GM08714 (cell line): Measurements from ENCODE around the gene PPDPF.
"Not testable (repeated sequence)": the region's sequence is repeated elsewhere in the genome, so short reads cannot be mapped to it uniquely, and the experiment has no call there.

ENCODE experiments used
- H3K4me3 ChIP-seq: fragments of 200-500 bp; sonication (Bioruptor generic); 2 replicates; pipeline ENCODE4 v1.5.1; 2014; ENCODE audit warnings: mild to moderate bottlenecking, low read length, inconsistent platforms
- ZNF274 ChIP-seq: IDR thresholded peaks from 2 replicates; pipeline ENCODE4 v1.6.1; 2012; ENCODE audit warnings: mild to moderate bottlenecking, low read depth, low read length

Gene PPDPF

DNA sequence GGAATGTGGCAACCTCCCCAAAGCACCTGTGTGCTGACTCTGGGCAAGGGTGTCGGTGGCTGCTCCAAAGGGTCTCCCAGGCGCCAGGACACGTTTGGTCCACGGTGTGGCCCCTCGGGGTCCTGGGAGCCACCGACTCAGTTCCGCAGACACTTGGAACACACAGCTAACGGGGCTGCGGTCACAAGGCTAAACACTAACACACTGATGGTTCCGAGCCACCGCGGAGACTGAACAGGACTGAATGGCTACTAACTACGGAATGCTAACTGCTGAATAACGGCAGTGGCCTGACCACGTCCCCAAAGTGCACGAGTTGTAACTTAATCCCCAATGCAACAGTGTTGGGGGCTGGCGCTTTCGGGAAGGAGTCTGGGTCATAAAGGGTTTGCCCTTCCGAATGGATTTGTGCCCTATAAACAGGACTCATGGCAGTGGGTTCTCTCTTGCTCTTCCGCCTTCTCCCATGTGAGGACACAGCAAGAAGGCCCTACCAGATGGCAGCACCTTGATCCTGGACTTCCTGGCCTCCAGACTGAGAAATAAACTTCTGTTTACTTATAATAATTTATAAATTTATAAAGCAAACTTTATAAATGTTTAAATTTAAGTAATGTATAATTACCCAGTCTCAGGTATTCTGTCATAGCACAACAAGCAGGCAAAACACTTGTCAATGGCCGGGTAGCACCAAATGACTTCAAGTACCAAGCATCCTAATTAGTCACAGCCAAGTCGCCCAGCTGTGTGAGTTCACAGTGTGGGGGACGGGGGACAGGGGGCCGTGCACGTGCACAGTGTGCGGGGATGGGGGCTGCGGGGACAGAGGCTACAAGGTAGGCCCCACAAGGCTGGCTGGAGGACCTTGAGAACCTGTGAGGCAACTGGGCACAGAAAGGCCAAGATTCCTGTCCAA is 19.4 kb upstream of the PPDPF start:
- TF ChIP-seq ZNF274: no peak

DNA sequence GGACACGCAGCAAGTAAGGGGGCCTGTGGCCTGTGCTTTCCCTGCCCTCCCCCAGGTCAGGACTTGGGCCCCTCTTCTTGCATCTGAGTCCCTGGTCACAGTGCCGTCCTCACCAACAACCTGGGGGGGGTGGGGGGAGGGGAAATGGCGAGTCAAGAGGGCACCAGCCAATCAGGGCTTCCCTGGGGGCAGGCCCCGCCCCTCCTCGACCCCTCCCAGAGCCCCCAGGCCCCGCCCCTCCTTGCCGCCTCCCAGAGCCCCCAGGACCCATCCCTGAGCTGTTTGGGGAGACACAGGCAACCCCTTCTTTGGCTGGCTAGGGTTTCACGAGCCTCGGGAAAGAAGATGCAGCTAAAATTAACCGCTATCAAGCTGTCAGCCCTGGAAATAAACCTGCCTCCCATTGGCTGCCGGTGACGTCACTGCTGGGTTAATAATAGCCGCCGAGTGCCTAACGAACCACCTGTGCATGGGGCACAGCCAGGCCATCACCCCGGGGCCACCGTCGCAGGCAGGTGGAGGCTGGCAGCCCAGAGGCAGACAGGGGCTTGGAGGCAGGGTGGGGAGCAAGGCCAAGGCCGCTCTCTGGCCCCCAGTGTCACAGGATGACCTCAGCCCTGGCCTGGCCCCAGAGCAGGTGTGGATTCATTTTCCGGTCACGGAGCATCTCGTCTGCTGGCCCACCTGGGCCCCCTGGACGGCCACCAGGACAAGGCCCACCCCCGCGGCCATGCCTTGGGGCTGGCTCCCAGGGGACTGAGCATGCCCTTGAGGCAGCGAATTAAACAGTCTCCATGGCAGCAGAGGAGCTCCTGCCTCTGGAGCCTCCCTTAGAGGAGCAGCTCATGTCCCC is 18.5 kb upstream of the PPDPF start:
- no peak for TF ChIP-seq ZNF274
- no peak overlapping the region for H3K4me3 ChIP-seq

More for the DNA sequence above, 19.4 kb upstream of the PPDPF start:
- no peak overlapping the region for H3K4me3 ChIP-seq

DNA sequence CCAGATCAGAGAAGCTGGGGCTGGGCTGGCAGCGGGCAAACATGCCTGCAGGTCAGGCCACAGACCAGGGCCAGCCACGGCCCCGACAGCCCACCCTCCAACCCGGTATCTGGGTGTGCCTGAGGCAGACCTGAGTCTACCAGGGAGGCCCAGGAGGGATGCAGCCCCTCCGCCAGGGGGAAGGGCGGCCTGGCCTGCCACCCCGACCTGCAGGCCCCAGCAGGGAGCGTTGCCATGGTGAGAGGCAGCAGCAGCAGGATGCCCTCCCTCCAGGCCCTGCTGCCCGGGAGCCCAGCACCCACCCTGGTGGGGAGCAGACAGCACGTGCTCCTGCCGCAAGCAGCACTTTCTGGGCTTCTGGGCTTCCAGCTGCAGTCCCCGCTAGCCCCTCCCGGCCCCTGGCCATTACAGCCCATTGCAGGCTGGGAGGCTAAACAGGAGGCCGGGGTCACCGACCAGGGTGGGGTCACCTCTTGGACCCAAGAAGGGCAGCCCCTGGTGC is 17.8 kb upstream of the PPDPF start:
- H3K4me3 ChIP-seq: no peak overlapping the region
- TF ChIP-seq ZNF274: no peak

DNA sequence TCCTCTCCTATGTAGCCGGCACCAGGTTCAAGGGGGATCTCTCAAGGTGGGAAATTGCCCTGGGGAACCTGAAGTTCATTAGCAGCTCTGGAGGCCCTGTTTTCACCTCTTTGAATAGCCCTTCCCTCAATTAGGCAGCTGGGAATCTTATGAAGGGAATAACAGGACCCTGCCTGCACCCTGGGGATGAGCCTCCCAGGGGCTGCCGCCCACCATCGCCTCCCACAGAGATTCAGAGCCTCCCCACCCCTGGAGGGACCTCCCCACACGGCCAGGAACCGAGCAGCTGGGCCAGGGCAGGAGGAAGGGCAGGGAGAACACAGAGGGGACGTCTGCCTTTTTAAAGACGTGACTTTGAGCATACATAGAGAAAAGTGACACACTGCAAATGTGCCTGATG is 17.0 kb upstream of the PPDPF start:
- TF ChIP-seq ZNF274: no peak
- no peak overlapping the region for H3K4me3 ChIP-seq

DNA sequence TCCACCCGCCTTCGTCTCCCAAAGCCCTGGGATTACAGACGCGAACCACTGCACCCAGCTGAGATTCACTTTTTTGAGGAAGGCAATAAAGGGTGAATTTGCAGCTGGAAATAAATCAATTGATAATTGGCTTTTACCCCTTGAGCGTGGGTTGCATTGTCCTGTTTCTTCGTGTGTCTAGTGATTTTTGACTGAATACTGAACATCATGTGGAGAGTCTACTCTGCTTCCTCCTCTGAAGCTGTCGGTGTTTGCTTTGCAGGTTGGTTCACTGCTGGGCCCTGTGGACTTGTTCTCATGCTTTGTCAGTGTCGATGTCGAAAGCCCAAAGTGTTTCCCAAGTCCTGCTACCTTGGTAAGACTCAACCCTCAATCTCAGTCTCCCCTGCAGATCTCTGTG is 15.9 kb upstream of the PPDPF start:
- no peak for TF ChIP-seq ZNF274
- H3K4me3 ChIP-seq: no peak overlapping the region

DNA sequence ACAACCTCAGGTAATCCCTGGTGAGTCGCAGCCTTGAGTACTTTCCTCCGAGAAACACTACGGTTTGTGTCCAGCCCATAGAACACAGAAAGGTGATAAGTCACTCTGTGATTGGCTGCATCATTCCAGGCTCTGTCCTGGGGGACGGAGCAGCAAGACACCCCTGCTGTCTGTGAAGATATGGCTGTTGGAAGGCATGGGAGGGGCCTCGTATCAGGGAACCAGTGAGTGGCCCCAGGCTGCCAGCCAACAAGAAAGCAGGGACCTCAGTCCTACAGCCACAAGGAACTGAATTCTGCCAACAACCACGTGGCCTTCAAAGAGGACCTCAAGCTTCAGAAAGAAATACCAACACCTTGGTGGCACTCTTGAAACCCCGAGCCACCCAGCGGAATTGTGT is 15.3 kb upstream of the PPDPF start:
- H3K4me3 ChIP-seq: no peak overlapping the region
- no peak for TF ChIP-seq ZNF274

DNA sequence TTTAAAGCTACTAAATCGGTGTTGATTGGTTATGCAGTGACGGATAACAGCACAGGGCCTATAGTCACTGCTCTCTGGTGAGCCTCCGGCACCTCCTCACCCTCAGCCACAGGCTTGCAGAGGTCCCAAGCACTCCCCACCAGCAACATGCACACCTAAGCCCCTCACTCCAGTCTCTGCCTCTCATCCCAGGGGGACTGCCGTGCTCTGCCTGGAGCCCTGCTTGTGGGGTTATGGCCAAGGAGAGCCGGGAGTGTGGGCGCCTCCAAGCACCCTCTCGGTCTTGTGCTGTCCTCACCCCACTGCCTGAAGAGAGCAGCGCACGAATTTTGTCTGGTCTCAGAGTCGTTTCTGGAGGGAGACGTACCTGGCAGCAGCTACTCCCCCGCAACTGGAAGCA is 14.8 kb upstream of the PPDPF start:
- TF ChIP-seq ZNF274: no peak

DNA sequence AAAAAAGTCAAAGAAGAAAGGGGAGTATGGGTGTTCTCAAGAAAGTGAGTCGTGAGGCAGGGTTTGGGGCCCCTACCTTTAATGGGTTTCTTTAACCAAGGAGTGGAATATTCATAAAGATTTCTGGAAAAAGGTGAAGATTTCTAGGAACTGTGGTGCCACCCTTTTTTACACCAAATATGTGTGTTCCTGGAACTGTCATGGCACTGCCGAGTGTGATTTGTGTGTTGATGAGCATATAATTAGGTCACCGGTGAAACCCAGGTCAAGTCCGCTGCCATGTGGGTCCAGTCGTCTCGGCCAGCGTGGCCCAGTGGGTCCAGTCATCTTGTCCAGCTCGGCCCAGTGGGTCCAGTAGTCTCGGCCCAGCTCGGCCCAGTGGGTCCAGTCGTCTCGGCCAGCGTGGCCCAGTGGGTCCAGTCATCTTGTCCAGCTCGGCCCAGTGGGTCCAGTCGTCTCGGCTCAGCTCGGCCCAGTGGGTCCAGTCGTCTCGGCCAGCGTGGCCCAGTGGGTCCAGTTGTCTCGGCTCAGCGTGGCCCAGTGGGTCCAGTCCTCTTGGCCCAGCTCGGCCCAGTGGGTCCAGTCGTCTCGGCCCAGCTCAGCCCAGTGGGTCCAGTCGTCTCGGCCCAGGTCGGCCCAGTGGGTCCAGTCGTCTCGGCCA is 13.4 kb upstream of the PPDPF start:
- H3K4me3 ChIP-seq: no peak overlapping the region
- TF ChIP-seq ZNF274: no peak

More for the DNA sequence above, 14.8 kb upstream of the PPDPF start:
- no peak overlapping the region for H3K4me3 ChIP-seq

DNA sequence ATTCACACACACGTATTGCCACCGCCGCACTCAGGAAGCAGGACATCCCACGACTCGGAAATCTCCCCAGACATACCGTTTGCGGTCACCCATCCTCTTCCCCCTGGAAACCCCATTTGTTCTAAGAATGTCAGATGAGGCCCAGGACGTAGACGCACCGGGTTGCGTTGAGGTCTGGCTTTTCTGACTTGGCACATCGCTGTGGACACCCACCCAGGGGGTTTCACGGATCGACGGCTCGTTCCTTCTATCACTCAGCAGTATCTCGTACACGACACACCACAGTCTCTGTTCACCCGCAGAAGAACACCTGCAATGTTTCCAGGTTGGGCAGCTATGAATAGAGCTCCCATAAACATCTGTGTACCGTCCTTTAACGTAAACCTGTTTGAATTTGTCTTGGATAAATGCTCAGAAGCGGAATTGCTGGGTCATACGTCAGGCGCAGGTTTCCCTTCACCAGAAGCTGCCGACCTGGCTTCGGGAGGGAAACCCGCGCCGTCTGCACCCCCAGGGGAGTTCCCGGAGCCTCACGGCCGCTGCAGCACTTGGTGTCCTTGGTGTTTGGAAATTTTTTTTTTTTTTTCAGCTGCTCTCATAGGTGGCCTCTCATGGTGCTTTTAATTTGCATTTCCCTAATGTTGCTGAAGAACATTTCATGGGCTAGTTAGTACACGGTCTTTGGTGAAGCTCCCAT is 12.3 kb upstream of the PPDPF start:
- no peak overlapping the region for H3K4me3 ChIP-seq
- no peak for TF ChIP-seq ZNF274

DNA sequence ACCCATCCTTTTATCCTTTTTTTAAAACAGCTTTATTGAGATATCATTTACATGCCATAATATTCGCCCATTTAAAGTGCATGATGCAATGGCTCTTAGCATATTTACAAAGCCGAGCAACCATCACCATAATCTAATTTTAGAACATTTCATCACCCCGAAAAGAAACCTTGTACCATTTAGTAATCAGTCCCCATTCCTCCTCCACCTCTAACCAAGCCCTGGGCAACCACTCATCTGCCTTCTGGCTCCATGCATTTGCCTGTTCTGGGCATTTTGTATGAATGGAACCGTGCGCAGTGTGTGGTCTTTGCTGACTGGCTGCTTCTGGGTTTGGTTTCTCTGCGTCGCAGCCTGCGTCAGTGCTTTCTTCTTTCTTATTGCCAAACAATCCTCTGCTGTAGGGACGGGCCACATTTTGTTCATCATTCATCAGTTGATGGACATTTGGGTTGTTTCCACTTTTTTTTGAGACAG is 11.4 kb upstream of the PPDPF start:
- H3K4me3 ChIP-seq: no peak overlapping the region
- no peak for TF ChIP-seq ZNF274

DNA sequence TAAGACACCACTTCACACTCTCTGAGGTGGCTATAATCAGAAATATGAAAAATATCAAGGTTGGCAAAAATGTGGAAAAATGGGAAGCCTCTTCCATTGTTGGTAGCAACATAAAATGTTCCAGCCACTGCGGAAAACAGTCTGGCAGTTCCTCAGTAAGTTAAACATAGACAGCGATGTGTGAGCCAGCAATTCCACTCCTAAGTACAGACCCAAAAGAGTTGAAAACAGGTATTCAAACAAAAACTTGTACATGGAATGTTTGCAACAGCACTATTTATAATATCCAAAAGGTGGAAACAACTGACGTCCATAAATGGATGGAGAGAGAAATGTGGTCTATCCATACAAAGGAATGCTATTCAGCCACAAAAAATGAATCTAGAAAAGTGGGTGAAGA is 7.4 kb upstream of the PPDPF start:
- H3K4me3 ChIP-seq: no peak overlapping the region
- TF ChIP-seq ZNF274: no peak

DNA sequence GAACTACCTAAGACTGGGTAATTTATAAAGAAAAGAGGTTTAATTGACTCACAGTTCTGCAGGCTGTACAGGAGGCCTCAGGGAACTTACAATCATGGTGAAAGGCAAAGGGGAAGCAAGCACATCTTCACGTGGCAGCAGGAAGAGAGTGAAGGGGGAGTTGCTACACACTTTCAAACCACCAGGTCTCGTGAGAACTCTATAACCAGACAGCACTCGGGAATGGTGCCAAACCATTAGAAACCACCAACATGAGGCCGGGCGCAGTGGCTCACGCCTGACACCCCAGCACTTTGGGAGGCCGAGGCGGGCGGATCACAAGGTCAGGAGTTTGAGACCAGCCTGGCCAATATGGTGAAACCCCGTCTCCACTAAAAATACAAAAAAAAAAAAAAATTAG is 6.0 kb upstream of the PPDPF start:
- not testable (repeated sequence) for H3K4me3 ChIP-seq

DNA sequence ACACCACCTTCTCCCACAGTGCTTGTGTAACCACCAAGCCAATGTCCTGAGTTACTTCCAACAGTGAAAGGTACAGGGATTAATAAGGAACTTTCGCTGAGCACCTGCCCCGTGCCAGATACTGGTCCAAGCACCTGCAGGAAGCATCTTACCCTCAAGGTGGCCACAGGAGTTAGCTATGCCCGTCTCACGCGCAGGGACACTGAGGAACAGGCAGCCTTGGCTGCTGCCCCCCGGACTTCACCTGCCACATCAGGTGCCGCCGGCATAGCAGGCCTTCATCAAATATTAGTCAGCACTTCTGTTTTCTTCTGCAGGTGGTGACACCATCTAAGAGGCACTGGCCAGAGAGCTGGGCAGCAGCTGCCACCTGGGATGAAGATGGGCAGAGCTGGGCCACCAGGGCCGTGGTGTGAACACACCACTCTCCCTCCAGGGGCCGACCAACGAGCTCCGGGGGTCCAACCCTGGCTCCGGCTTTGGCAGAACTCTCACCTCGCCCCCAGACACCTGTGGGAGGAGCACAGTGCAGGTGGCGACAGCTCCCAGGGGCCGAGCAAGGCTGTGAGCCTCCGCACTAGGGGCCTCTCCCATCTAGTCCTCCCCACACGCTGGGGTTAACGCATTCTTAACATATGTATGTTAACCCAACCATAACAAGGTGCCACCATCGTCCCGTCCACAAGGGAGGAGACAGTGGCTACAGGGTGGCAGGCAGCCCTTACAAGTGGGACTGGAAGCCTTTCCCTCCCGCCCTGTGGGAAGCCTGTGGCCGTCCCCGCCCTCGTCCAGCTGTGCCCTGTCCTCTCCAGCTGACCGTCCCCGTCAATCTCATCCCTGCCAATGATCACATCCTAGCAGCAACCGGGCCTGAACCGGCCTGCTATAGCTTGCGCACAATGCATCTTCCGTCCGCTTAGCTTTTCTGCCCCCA is 2.9 kb upstream of the PPDPF start:
- no peak for TF ChIP-seq ZNF274
- H3K4me3 ChIP-seq: no peak overlapping the region
